Activated effector memory CD4-positive, alpha-beta T cell treated with Interleukin-2 at 50 U/mL for 16 hours (primary cell): Measurements from ENCODE around the gene ARIH1.
"Not testable (repeated sequence)": the region's sequence is repeated elsewhere in the genome, so short reads cannot be mapped to it uniquely, and the experiment has no call there.

ENCODE experiments used
- DNase-seq: peaks from one replicate; pipeline ENCODE4 v3.0.0-alpha.2; 2020

ARIH1 gene

DNA sequence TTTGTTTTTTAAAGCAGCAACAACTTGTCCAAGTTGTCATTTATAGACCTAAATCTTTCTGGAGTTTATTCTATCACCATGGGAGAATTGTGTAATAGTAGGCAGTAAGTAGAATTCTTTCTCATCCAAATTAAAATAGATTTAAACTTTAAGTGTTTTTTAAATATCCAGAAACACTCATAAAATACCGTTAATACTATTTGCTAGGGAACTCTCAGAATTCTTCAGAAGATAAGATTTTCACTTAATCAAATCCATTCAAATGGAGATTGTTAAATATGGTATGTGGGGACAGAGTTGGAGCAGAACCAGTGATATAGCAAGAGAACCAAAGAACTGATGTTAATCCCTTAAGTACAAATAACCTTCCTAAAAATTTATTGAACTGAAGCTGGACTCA, 71.0 kb downstream of the ARIH1 start:
- no peak for DNase-seq

DNA sequence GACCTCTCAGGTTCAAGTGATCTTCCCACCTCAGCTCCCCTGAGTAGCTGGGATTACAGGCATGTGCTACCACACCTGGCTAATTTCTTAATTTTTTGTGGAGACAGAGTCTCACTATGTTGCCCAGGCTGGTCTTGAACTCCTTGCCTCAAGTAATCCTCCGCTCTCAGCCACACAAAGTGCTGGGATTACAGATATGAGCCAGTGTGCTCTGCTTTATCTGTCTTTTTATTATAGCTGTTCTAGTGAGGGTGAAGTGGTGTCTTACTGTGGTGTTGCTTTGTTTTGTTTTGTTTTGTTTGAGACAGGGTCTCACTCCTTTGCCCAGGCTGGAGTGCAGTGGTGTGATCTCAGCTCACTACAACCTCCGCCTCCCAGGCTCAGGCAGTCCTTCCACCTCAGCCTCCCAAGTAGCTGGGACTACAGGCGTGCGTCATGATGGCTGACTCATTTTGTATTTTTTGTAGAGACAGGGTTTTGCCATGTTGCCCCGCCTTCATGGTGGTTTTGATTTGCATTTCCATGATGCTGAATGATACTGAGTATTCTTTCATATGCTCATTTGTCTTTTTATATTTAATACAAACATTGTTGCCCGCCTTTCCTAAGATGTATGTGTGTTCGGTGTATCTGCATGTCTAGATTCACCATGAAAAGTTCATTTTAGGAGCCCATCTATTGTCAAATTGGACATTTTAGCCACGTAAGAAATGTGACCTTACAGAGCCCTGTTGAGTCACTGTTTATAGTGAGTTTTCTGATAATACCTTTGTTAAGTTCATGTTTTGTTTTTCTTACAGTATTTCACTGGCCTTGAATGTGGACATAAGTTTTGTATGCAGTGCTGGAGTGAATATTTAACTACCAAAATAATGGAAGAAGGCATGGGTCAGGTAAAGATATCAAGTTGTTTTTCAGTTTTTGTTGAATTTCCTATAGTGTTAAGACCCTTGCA, 80.6 kb downstream of the ARIH1 start:
- DNase-seq, result peak; percentile 7

DNA sequence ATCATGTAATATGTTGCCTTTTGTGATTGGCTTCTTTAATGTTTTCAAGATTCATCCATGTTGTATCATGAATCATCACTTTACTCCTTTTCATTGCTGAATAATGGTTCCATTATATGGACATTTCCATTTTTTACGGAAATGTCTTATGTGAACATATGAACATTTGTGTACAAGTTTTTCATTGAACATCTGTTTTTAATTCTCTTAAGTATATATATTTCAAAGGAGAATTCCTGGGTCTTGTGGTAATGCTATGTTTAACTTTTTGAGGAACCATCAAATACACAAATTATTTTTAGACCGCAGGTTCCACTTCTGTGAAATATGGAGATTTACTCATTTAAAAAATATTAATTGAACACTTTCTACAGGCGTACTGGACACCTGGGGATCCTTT, 85.7 kb downstream of the ARIH1 start:
- no peak for DNase-seq

DNA sequence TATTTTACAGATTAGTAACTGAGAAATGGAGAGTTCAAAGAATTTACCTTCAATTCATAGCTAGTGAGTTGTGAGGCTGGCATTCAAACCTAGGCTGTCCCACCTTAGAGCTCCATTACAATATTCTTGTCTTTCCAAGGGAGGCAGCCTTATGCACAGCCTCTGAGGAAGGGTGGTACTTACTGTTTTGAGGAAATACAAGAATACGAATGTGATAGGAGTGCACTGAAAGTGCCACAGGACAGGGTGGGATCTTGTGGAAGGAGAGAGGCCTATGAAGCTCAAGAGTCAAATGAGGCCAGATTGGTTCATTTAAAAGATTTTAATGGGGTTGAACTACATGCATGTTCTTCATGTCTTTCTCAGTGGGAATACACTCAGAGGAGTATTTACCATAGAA, 86.3 kb downstream of the ARIH1 start:
- DNase-seq, result no peak

DNA sequence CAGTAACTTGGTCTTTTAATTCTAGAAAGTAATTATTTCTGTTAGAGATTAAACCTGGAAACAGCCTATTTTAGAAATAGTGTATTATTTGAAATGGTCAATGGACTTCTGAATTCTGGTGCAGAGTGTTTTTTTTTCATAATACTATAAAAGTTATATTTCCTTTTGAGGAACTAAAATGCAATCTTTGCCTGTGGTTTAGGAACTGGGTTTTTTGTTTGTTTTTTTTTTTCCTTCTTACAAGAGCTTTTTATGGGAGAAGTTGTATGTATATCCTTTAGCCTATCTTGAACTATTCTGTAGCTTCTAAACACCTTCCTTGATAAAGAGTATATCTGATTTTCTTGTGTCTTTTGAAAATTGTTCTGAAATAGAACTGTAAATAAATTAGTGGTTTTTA, 88.3 kb downstream of the ARIH1 start:
- DNase-seq, result no peak

DNA sequence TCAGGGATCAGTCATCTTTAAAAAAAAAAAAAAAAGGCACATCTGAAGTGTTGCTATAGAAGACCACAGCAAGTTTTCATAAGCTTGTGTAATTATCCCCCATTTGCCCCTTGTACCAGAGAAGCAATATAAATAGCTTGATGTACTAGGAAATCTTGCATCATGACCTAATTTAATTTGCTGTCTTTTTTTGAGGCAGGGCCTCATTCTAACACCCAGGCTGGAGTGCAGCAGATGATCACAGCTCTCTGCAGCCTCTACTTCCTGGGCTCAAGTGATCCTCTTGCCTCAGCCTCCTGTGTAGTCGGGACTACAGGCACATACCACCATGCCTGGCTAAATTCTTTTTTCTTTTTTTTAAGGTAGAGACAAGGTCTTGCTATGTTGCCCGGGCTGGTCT, 88.7 kb downstream of the ARIH1 start:
- no peak for DNase-seq

DNA sequence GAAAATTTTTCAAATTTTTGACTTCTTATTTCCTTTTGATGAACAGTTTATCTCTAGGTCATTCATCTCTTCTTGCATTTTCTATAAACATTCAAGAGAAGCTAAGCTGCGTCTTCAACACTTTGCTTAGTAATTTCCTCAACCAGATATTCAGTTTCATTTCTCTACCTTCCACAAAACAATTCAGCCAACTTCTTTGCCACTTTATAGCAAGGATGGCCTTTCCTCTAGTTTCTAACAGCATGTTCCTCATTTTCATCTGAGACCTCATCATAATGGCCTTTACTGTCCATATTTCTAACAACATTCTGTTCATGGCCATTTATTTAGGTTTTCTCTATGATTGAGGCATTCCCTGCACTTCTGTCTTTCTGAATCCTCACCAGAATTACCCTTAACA, 90.0 kb downstream of the ARIH1 start:
- no peak for DNase-seq

DNA sequence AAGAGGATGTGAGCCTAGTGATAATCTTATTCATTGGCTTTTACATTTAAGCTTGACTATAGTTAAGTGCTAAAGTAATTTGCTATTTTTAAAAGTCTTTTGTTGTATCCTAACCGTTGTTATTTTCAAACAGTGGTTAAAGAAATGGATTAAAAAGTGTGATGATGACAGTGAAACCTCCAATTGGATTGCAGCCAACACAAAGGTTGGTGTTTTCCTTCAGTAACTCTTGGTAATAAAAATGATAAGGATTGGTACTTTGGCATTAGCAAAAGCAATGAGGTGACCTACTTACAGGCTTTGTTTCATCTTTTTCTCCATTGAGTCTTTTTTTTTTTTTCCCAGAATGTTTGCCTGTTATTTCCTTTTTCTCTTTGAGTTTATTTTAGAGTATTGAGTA, 92.8 kb downstream of the ARIH1 start:
- DNase-seq, result no peak

DNA sequence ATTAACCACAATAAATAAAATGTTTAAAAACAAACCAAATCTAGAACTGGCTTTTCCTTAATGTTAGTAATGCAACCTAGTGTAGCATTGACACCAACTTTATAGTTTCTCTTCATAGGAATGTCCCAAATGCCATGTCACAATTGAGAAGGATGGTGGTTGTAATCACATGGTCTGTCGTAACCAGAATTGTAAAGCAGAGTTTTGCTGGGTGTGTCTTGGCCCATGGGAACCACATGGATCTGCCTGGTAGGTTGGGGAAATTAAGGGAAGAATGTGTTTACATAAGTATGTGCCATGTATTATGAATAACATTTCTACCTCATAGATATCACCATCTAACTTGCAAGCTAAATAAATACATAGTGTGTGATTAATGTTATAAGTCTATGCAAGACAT, 95.9 kb downstream of the ARIH1 start:
- no peak for DNase-seq

DNA sequence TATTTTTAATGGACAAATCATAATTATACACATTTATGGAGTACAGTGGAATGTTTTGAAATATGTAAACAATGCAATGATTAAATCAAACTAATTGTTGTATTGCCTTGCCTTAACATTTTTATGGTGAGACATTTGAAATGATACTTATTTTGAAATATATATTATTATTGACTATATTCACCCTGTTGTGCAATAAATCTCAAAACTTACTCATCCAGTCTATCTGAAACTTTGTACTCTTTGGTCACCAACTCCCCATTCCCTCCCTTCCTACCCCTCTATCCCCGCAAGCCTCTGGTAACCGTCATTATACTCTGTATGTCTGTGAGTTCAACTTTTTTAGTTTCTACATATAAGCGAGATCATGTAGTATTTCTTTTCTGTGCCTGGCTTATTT, 105.7 kb downstream of the ARIH1 start:
- DNase-seq, result no peak

DNA sequence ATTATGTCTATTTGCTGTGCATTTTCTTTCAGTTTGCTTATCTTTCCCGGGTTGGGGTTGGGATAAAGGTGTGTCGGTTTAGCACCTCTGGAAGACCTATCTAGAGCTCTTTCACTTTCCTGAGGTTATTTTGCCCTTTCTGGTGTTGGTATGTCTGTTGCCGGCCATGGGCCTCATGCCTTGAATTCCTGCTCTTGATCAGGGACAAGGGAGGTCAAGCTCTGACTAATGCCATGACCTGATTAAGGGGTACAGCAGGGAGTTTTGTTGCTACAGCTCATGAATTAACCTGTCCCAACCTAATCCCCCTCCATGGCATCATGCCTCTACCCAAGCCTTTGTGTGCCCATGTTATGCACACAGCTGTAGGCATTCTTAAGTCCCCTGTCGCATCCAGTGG, 109.9 kb downstream of the ARIH1 start:
- DNase-seq, result no peak

DNA sequence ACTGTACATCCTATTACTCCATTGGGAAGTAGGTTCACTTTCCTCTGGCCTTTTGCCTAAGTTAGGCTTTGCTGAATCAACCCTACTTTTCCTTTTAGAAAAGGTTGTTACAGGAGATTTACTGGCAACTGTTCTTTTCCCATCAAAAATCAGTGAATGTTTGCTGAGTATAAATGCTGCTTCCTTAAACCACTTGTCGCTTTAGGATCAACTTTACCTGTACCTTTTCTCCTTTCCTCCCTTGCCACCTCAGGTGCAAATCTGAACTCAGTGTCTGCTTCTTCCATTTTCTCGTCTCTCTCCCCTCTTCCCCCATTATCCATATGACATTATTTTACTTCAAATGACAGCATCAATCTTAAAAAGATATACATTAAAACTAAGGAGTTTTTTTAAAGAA, 110.9 kb downstream of the ARIH1 start:
- no peak for DNase-seq

DNA sequence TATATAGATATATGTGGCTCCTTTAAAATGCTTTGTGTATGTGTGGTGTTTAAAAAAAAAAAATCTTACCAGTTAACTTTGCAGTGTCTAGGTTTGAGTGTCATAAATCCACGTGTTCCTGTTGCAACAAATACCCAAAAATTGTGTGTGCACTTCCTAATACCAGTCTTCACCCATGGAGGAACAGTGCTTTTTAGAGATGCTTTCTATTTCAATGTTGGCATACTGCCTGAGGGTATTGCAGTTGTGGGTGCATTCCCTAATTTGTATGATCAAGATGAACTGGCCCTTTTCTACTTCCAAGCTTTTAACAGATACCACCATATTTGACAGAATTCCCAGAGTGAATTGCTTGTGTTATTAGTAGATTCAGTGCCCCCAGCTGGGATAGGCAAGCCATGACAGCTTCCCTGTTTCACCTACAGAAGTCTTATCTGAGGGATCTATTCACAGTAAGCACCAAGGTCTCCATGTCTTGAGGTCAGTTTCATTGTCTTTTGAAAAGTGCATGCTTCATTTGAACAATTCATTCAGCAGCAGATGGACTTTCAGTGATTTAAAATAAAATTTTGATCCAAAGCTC, 111.4 kb downstream of the ARIH1 start:
- DNase-seq, result no peak

DNA sequence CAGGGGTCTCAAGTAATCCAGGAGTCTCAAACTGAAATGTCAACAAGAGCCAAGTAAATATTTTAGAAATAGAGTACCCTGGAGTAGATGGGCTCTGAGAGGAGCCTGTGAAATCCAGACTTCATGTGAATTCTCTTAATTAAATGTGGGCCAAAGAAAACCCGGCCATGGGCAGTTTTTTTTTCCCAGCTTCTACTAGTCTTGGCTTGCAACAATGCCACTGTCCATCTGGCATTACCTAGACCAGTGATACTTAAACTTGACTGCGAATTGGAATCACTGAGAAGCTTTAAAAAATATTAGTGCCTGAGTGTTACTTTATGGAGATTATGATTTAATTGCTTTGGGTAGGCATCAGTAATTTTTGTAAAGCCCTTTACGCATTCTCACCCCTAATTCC, 114.0 kb downstream of the ARIH1 start:
- no peak for DNase-seq

DNA sequence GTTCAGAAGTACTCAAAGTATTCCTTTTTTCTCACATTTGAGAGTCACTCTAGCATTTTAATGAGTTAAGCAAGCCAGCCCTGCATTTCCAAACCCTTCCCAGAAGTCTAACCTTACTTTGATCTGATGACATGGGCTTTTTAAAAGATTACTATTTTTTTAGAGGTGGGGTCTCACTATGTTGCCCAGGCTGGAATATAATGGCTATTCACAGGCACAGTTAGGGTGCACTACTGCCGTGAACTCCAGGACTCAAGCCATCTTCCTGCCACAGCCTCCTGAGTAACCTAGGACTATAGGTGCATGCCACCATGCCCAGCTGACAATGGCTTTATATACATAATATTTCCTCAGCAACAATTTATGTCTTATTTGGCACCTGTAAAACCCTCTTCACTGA, 116.3 kb downstream of the ARIH1 start:
- no peak for DNase-seq

DNA sequence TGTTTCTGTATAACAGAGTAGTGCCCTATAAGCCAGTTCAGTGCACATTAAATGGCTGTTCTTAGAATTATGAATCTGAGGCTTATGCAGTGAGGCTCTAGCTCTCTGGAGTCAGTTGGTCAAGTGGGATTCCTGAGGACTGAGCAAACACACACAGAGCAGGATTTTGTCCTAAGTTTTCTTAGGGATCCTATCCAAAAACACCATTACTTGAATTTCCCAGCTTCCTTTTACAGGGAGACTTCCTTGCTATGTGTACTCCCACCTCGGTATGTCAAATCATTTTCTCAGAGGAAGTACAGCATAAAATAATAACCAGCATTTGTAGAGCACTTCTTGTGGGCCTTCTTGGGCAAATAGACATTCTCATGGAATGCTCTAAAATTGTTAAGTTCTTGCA, 117.2 kb downstream of the ARIH1 start:
- DNase-seq, result no peak

DNA sequence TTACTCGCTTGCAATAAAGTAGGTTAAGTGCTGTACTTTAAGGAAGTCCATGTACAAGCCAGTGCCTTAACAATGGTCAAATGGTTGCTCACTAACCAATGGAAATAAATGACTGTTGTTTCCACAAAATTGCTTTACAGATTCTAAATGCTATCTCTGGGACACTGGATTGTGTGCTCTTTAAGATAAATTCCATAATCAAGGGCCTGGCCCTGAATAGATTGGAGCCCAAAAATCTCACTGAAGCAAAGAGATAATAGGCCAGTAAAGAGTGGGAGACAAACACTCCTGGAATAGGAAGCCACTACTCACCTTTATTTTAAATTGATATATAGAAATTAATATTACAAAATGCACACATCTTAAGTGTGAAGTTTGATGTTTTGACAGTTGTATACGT, 118.0 kb downstream of the ARIH1 start:
- no peak for DNase-seq

DNA sequence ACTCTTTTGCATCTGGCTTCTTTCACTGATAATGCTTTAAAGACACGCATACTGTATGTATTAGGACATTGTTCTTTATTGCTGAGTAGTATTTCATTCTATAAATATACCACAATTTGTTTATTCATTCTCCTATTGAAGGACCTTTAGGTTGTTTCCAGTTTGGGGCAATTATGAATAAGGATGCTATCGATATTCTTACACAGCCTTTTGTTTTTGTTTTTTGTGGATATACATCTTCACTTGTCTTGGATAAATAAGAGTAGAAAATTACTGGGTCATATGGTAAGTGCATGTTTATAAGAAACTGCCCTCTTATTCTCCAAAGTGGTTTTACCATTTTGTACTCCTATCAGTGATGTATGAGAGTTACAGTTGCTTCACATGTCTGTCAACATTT, 118.5 kb downstream of the ARIH1 start:
- DNase-seq, result no peak

DNA sequence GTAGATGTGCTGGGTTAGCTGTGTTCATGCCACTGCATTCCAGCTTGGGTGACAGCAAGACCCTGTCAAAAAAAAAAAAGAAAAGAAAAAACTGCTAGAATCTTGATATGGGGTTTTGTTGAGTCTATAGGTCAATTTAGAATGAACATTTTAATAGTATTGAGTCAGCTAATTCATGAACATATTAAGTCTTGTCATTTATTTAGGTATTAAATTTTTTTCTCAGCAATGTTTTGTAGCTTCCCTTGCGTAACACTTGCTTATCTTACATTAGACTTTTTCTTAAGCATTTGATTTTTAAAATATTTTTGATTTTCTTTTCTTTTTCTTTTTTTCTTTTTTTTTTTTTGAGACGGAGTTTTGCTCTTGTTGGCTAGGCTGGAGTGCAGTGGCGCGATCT, 119.7 kb downstream of the ARIH1 start:
- DNase-seq, result no peak

DNA sequence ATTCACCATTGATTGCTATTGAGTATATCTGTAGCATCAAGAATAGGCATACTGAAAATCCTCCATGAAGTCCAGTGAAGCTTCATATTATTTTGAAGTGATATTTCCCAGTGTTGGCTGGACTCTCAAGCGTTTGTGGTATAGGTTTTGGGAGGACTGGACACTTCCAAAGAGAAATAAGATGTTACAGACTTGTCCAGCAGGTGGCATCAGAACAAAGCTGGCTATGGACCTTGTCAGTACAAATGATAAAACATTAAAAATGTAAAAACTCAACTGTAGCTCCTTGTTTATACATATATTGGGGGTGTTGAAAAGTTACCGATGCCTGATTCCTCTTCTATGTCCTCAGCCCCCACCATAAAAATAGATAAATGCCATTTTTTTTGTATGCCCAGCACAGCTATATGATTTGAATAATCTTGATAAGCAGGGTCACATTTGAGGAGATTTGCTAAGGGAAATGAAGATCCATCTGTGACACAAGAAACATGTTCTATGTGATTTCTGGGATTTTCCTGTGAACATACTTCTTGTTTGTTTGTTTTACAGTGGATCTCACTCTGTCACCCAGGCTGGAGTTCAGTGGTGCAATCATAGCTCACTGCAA, 125.8 kb downstream of the ARIH1 start:
- no peak for DNase-seq

DNA sequence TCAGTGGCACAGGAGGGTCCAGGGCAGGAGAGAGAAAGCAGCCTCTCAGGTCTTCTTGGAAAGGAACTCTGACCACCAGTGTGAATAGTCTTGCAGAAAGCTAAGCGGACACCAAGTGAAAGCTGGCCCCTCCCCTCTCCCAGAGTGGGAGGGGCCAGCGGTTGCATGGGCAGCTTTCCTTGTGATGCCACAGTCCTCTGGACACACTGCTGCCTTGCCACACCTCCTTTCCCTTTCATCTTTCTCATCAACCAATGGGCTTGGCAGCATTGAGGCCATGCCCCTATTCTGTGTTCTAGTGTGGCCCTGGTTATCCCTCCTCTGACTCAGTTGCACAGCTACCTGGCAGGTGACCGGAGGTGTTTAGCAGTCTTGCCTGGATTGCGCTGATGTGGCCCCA, 130.7 kb downstream of the ARIH1 start:
- no peak for DNase-seq

DNA sequence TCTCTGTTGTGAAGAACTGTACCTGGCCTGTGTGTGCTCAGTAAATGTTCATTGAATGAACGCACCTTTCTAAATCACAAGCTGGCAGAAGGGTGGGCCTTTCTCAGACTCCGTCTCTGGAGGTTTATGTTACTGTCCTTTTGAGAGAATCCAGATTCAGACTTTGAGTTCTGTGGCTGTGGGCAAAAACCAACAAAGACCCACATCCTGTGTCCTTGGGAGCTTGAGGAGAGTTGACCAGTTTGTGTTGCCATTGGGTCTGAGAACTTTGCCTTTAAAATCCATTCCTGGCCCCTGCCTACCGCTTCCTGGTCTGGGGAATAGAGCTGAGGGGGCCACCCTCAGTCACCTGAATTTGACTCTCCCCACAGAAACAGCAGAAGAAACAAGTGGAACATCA, 134.0 kb downstream of the ARIH1 start:
- not testable (repeated sequence) for DNase-seq

DNA sequence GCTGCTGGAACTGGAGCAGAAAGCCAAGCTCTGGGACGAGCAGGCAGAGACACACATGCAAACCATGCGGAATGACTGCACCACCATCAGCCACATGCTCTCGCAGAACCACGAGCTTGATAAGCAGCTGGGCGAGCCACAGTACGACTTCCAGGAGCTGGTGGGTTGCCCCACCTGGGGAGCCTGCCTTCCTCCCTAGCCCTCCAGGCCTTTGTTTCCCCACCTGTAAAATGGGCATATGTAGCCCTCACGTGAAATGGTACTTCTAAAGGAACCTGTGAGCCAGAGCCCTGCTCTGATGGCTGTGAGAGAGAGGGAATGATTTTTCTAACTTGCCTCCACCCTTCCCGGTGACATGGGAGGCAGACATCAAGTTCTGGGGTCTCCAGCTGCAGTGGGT, 135.7 kb downstream of the ARIH1 start:
- DNase-seq, result no peak

DNA sequence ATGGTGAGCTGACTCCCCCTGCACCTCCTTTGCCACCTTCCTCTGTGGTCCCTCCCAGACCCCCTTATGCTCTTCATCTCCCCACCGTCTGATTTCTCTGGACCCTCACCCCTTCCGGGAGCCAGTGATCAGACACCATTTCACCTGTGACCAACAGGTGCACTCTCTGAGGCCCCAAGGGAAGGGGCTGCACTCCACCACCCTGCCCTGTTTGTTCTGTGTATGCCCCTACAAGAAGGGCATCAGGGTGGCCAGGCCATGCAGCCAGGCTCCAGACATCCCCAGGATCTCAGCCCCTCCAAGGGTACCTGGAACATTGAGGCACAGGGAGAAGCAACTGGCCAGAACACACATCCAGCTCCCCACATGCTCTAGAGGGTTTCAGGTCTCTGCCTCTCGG, 138.2 kb downstream of the ARIH1 start:
- DNase-seq, result not testable (repeated sequence)
